ENCODE results near the gene TSSK3.

GRCh38 chr1:32363713-32364112 lies 1.4 kb downstream of the TSSK3 start:
- TF ChIP-seq ATF3 (IDR thresholded peaks at IDR 0.05) (no peak), EGR1 (IDR thresholded peaks at IDR 0.05; ENCODE audit: low read depth) (no peak), TCF7L2 (IDR thresholded peaks at IDR 0.05; ENCODE audit: borderline replicate concordance, extremely low read depth, insufficient read depth, insufficient read length) (no peak), CTCF (IDR thresholded peaks at IDR 0.05 in 2 of 3, conservative IDR thresholded peaks at IDR 0.05 in 1 of 3; ENCODE audit: borderline replicate concordance in 1 of 3, insufficient read depth in 1 of 3, low read depth in 2 of 3, low read length in 2 of 3) (no peak), EZH2phosphoT487 (IDR thresholded peaks at IDR 0.05; ENCODE audit: borderline replicate concordance) (no peak), JUND (IDR thresholded peaks at IDR 0.05) (no peak), SRF (IDR thresholded peaks at IDR 0.05; ENCODE audit: low read depth) (no peak), REST (IDR thresholded peaks at IDR 0.05; ENCODE audit: low read depth) (no peak), RAD21 (IDR thresholded peaks at IDR 0.05; ENCODE audit: low read depth) (no peak)

All from HCT116 (cell line).